ENCODE data around the gene KIF19.

KIF19 gene

DNA sequence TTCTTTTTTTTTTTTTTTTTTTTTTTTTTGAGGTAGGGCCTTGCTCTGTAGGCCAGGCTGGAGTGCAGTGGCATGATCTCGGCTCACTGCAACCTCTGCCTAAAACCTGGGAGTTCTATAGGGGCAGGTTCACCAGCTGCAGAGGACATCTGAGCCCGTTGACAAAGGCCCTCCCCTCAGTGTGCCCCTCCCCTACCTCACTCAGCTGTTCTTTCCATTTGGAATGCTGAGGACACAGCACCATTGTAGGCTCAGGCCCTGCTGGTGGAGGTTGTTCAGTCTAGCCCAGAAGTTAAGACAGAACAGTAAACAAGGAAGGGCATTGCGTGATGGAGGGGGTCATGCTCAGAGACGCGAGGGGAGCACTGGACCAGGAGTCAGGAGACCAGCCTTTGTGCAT, 21.8 kb upstream of the KIF19 start:
- no peak for DNase-seq

DNA sequence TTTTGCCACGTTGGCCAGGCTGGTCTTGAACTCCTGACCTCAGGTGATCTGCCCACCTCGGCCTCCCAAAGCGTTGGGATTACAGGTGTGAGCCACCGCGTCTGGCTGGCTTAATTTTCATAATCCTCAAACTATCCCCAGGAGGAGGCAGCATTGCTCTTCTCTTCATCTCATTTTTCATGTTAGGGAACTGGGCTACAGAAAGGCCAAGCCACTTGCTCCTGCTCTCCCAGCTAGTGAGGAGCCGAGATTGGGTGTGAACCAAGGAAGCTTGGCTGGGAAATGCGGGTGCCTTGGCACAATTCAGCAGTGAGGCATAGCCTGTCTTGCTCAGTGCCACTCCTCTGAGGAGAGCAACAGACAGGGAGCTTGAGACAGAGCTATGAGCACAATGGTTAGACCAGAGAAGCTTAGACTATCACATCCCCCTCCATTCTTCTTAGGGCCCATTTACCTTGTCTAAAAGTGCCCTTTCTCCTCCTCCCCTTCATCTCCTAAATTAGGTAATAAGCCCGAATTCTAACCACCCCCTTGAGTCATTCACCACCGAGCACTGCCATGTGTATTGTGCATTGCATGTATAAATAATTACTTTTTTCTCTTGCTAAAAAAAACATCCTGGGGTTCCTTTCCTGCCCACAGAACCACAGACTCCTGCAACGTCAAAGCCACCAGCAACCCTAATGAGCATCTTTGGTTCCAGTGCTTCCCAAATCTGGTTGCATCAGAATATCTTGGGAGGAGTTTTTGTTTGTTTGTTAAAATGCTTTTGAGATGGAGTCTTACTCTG, 20.0 kb upstream of the KIF19 start:
- DNase-seq: no peak

DNA sequence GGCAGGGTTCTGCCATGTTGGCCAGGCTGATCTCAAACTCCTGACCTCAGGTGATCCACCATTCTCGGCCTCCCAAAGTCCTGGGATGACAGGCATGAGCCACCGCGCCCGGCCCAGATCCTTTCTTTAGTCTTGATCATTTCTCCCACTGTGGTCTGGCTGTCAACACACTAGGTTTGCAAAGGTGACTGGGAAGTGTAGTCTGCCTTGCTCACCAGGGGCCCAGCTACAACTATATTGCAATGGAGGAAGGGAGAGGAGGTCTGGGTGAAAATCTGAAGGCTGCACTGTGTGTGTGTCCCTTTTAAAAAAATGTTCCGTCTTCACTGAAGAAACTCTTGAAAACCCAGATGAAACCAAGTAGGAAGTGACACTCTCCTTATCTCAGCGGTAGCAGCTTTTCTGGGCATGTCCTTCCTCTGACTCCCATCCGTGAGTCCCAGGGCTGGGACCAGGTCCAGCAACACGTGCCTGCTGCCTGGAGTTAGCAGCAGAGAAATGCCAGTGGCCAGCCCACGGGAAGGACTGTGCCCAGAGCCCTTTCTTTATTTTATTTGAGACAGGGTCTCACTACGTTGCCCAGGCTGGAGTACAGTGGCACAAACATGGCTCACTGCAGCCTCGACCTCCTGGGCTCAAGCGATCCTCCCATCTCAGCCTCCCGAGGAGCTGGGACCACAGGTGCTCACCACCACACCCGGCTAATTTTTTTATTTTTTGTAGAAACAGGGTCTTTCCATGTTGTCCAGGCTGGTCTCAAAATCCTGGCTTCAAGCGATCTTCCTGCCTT, 17.8 kb upstream of the KIF19 start:
- no peak for DNase-seq

DNA sequence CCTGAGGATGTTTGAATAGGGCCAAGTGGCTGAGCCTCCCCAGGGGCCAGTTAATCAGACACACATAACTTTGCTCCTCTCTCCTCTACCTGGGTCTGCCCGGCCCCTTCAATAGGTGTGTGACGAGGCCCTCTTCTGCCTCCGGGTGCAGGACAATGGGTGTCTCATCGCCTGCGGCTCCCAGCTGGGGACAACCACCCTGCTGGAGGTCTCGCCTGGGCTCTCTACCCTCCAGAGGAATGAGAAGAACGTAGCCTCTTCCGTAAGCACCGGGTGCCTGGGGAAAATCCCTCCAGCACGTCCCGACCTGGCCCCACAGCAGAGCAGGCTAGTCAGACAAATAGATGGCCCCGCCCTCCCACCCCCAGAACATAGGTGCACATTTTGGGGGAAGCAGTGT, 16.1 kb upstream of the KIF19 start:
- DNase-seq: no peak

DNA sequence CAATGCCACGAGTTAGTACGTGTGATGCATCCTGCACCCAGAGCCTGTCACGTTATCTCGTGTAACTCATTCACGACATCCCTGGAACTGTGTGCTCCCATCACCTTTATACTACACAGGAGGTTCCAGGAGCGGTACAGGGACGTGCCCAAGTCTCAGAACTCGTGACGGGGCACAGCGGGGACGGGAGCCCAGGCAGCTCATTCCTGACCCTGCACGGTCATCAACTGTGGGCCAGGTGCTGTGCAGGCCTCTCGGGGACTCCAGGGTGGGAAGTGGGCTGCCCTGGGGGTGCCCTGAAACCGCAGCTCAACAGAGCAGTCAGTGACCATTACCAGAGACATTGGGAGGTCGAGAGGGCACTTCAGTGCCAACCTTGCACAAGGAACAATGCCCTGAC, 11.1 kb upstream of the KIF19 start:
- no peak for DNase-seq

DNA sequence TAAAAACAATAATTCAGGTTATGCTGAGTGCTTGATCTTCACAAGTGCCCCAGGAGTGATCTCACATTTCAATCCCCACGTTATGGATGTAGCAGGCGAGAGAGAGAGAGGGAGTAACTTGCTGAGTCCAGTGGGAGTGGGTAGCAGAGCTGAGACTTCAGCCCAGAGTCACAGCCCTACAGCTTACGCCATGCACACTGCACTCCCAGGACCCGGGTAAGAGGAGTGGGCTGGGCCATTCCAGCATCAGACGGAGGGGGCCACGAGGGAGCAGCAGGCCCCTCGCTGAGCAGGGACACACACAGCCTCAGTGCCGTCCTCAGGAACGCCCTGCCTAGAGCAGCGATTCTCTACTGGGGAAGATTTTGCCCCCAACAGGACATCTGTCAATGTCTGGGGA, 9.8 kb upstream of the KIF19 start:
- no peak for DNase-seq

DNA sequence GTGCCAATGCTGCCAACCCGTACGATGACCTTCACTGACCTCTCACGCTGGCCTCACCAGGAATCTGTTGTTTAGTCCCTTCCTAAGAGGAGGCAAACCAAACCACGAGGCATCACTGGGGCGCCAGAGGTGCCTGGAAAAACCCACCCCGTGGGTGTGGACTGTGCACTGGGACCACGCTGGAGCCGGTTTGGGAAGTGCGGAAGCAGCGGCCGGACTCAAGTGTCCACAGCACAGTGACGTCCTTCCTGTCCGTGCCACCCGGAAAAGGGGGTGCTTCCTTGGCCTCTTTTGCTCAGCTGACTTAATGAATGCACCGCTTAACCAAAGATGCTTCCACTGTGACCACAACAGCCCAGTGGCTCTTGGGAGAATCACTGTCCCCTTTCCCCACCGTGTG, 9.0 kb upstream of the KIF19 start:
- DNase-seq: no peak

DNA sequence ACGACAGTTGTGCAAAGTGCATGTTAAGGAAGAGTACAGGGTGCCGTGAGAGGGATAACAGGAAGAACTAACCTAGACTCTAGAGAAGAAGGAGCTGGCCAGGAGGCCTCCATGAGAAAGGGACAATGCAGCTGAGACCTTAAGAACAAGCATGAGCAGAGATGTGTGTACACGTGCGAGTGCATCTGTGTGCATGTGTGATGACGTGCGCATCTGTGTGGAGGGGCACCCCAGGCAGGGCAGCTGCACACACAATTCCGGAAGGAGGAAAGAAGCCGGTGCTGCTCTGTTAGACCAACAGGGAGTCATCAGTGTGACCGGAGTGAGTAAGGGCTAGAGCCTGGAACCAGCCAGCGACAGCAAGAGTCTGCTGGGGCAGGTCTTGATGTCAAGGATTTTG, 7.6 kb upstream of the KIF19 start:
- DNase-seq: no peak

DNA sequence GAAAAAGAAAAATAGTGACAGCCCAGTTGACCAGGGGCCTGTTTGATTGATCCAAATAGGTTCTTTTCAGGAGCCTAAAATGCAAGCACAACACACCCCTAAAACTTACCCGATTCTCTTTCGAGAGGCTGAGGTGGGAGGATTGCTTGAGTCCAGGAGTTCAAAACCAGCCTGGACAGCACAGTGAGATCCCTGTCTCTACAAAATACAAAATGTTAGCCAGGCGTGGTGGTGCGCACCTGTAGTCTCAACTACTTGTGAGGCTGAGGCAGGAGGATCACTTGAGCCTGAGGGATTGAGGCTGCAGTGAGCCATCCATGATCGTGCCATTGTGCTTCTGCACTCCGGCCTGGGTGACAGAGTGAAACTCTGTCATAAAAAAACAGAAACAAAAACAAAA, 1.5 kb upstream of the KIF19 start:
- no peak for DNase-seq

DNA sequence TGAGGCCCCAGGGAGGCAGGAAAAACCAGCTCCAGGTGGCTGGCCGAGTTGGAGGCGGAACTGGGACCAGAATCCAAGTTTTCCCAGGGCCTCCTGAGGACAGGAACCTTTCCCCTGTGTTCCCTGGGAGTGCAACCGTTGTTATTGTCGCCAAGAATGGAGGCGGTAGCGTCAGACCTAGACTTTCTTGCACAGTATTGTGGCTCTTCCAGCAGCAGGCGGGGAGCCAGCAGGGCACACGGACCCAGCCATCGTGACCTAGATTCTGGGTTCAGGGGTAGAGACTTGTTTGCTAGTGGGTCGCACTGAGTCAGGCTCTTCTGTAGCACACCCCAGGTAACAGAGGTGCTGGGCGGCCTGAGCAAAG, 667 bp upstream of the KIF19 start:
- no peak for DNase-seq

DNA sequence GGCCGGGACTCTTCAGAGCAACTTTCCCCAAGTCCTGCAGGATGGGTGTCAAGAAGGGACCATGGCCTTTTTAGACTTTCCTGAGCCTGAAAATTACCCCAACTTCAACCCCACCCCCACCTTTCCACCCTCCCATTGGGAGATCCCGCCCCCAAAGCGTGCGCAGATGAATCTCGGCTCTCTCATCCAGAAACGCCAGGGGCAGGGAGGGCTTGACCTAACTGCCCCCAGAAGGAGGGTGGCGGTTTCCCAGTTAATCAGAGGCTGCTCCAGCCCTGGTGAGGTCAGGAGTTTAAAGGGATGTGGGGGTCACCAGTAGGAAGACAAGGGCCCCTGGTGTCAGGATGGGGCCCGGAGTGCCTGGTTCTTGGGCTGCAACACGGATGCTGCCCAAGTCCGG, 480 bp downstream of the KIF19 start:
- no peak for DNase-seq

DNA sequence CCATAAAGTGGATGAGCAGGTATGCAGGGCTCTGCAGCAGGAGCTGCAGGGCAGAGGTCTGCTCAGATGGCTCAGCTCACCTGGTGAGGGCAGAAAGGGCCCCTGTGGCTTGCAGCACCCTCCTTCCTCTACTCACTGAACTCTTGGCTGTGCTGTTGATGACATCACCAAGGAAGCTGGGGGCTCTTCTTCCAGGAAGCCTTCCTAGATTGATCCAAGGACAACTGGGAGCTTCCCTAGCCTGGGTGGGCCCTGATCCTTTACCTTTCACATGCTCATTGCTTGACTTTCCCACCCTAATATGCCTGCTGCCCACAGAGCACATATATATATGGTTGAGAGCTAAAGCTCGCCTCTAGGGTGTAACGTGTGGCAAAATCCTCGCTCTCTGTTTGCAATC, 2.5 kb downstream of the KIF19 start:
- no peak for DNase-seq

DNA sequence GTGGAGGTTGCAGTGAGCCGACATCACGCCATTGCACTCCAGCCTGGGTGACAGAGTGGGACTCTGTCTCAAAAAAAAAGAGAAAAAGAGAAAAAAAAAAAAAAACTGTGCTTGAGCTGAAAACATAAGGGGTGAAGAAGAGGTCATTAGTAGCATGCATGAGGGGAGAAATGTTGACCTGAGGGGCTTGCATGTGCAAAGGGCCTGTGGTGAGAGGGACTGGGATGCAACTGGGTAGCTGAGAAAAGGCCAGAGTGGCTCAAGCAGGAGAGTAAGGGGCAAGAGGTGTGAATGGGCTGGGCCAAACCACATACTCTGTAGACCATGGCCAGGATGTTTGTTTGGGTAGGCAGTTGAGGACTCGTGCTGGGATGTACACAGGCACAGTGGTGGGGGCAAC, 3.4 kb downstream of the KIF19 start:
- no peak for DNase-seq

DNA sequence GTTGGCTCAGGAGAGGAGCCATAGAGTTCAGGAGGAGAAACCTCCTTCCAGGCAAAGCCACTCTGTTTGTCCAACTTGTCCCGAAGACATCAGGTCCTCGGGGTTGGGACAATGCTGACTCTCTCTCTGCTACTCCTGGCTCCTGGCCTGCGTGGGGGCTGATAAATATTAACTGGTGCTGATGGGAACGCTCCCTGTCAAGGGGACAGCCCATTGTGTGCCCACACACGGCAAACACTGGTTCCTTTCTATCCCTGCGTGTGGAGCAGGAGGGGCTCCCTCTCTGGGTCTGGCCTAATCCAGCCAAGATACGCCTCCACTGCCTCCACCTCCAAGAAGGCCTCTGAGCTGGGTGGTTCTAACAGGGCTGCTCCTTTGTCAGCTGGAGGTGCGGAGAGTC, 4.4 kb downstream of the KIF19 start:
- DNase-seq: no peak

DNA sequence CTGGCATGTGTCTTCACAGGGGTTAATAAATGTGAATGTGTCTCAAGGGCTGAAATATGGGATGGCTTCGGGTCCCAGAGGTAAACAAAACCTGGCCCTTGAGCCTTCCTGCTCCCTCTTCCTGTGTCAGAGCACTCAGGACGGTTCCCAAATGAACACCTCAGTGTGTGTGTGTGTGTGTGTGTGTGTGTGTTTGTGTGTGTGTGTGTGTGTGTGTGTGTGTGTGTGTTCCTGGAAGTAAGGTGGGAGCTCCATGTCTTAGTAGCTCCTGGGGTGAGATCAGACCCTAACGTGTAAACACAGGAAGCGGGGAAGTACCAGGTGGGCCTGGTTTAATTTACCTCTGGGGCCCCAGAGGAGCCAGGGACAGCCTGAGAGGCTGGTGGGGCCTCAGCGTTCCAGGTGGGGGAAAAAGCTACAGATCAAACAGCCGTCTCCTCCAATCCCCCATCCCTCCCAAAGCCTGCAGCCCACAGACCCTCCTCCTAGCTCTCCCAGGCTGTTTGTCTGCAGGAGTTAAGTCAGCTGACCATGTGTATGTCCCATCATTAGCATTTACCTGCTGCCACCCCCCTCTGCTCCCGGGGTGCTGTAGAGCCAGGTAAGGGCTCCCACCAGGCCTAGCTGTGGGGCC, 6.1 kb downstream of the KIF19 start:
- no peak for DNase-seq

DNA sequence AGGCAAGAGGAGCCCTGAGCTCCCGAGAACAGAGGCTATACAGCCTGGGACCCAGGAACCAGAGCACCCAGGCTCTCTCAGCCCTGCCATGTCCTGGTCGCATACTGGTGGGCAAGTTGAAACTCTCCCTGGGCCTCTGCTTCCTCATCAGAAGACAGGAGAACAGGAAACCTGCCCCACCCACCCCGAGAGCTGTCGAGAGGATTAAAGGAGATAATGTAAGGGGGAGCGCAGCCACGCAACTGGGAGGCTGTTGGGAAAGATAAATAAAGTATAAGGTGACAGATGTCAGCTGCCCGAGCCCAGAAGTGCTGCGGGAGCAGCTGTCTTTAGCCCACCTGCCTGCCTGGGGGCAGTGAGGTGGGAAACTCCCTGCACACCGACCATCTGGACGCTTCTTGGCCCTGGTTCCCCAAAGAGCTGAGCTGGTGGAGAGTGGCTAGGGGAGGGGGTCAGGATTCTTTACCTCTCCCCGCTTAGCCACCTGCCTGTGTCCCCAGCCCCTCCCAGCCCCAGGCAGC, 6.8 kb downstream of the KIF19 start:
- no peak for DNase-seq

DNA sequence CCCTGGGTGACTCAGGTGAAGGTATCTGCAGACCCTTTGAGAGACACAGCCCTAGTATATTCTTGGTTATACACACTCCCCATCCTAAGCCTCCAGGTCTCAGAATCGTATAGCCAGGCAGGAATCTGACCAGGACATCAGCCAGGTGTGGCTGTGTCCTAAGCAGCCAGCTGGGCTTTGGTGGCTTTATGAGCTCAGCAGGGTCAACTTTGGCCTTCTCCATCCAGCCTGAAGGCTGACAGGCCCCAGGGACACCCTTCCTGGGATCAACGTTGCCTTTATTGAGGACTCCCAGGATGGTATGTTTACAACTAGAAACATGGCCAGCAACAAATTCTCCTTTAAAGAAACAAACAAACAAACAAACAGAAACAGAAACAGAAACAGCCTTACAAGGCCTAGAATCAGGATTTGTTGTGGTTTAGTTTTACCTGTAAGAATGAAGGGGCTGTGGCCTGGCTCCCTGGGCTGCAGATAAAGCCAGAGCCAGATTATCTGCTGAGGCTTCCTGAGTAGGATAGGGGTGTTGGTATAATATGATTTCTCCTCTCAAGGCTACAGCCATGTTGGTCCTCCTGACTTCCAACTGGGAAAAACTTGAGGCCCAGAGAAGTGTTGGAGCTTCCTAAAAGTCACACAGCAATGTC, 8.5 kb downstream of the KIF19 start:
- DNase-seq: peak in 1 of 5 experiments; percentile 10

DNA sequence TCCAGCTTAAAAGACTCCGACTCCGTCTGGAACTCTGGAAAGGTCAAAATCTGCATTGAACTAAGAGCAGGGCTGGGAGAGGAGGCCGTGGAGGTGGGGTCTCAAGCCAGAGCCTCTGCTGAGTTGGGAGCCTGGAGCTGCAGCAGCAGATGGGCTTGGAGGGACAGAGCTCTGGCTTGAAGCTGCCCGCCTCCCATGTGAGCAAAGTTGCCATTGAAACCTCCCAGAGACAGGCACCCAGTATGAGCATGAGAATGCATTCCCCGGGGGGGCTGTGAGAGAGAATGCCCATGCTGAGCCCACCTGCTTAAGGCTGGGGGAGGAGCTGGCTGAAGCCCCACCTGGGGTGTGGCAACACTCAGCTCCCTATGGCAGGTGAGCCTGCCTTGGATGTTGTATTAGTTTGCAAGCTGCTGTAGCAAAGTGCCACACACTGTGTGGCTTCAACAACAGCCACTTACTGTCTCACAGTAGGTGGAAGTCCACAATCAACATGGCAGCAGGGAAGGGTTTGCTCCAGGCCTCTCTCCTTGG, 9.6 kb downstream of the KIF19 start:
- DNase-seq: no peak

DNA sequence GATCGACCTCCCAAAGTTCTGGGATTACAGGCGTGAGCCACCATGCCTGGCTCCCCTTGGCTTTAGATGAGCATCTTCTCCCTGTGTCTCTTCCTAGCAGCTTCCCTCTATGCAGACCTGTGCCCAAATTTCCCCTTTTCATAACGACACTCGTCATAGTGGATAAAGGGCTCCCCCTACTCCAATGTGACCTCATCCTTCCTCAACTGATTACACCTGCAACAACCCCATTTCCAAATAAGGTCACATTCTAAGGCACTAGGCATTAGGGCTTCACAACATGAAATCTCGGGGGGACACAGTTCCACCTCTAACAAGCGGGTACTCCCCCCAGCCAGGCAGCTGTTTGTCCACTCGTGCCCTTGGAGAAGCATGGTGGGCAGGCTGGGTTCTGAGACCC, 10.3 kb downstream of the KIF19 start:
- DNase-seq: no peak

DNA sequence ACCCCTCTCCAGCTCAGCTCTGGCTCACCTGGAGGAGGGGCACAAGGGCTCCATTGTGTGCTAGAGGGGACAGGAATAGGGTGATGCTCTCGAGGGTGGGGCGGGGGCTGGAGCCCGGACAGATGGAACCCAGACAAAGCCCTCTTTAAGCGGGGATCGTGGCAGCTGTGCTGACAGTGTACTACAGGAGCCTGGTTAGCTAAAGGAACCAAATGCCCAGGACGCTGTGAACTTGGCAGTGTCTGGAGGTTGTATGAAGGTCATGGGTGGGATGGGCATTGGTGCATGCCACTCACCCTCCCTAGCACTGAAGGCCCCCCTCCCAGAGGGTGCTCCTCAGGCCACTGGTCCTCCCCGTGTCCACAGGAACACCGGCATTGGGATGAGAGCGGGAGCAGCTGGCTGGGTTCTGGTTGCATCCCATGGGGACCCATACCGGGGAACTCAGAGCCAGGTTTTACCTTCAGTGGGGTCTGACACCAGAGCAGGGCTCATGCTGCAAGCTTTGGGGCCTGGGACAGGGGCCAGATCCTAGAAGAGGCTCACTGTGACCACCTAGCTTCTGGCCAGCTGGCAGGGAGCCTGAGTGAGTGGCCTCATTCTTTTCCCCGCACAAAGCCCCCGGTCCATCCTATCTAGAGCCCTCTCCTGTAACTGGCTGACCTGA, 11.9 kb downstream of the KIF19 start:
- DNase-seq: no peak

DNA sequence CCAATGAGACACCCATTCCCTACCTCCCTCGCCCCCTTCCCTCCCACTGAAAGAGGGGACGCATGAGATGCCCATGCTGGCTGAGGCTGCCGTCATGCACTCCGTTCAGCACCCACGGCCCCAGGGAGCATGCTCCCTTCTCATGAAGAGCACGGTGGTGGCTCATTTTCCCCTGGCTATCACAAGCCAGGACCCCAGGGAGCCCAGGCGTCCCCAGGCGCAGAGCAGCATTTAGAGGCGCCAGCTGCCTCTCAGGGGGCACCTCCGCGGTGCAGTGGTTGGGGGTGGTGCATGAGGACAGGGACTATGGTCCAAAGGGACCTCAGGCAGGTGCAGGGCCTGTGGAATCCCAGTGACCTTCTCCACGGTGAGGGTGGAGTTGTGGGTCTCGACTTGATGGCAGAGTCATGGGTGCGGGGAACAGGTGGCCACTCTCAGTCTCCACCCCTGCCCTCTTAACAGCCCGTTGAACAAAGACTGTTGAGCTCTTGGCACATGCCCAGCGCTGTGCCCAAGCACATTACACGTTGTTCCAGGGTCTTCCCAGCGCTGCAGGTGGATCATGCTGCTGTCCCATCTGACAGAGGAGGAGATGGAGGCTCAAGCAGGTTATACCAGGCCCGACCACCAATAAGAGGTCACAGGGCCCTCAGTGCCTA, 13.6 kb downstream of the KIF19 start:
- no peak for DNase-seq

DNA sequence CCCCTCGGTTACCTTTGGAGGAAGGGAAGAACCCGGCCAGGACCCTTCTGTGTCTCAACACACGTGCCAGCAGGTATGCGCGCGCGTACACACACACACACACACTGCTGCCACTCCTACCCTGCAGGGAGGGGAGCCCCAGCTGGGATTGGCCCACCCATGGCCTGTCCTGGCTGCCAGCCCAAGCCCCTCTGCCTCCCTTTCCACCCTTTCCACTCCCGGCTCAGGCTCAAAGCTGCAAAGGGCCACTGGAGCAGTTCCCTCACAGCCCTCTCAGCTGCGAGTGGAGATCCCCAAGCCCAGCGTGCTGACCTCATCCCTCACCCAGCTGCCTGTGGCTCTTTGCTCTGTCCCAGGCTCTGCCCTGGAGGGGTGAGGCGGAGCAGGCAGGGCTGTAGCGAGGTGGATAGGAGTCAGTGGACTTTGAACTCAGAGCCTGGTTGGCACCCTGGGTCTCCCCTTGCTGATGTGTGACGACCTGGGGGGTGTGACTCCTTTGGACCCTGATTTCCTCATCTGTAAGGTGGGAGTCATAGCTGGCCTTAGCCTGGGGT, 14.5 kb downstream of the KIF19 start:
- no peak for DNase-seq
